K562 (cell line): Measurements from ENCODE around the gene NR6A1. TPM values are rescaled to one million over a fixed set of nuclear protein-coding genes. Genes with fewer than 3 reads are reported as not detected.

Source experiments
- CAMTA2 ChIP-seq: fragments of 250-450 bp; sonication (Bioruptor Pico); conservative IDR thresholded peaks from 2 replicates; pipeline ENCODE4 v1.5.1; 2022
- CBX5 ChIP-seq: IDR thresholded peaks from 2 replicates; pipeline ENCODE4 v1.6.1; 2014; ENCODE audit warnings: low read depth, borderline replicate concordance
- CC2D1A ChIP-seq: fragments of 450-650 bp; IDR thresholded peaks from 2 replicates; pipeline ENCODE4 v1.6.1; 2017; ENCODE audit warnings: mild to moderate bottlenecking
- CREM ChIP-seq: IDR thresholded peaks from 2 replicates; pipeline ENCODE4 v1.6.1; 2014; ENCODE audit warnings: antibody characterized with exemption, low read depth
- CUX1 ChIP-seq: fragments of 200-800 bp; sonication (Bioruptor generic); IDR thresholded peaks from 2 replicates; pipeline ENCODE4 v1.6.1; 2016; ENCODE audit warnings: missing genetic modification characterization, missing compliant biosample characterization
- E2F6 ChIP-seq, 2 experiments: IDR thresholded peaks; 2 replicates each; pipeline ENCODE4 v1.6.1; 2011; ENCODE audit warnings: borderline replicate concordance in 1 of 2, control low read depth in 1 of 2, low read depth in 1 of 2, low read length in 1 of 2, mild to moderate bottlenecking in 1 of 2, mixed read lengths in 1 of 2, moderate library complexity in 1 of 2; ENCODE audit not compliant: insufficient read depth in 1 of 2, insufficient read length in 1 of 2, poor library complexity in 1 of 2, severe bottlenecking in 1 of 2; ENCODE audit errors: extremely low read depth in 1 of 2
- FOXK1 ChIP-seq: sonication (generic); formaldehyde crosslinking; IDR thresholded peaks from 2 replicates; pipeline ENCODE4 v1.8.0; 2022; ENCODE audit warnings: missing genetic modification reagents, mild to moderate bottlenecking, borderline replicate concordance
- GABPB1 ChIP-seq: sonication (generic); formaldehyde crosslinking; IDR thresholded peaks from 2 replicates; pipeline ENCODE4 v1.8.0; 2022; ENCODE audit warnings: mild to moderate bottlenecking, missing genetic modification reagents
- KDM5B ChIP-seq: fragments of 200-600 bp; sonication (generic); IDR thresholded peaks from 2 replicates; pipeline ENCODE4 v1.6.1; 2012; ENCODE audit warnings: low read depth, mild to moderate bottlenecking, moderate library complexity, low read length, control low read depth, inconsistent platforms; ENCODE audit not compliant: insufficient replicate concordance
- KLF10 ChIP-seq: fragments of 250-450 bp; sonication (Bioruptor Pico); IDR thresholded peaks from 2 replicates; pipeline ENCODE4 v1.6.1; 2021; ENCODE audit warnings: matching md5 sums
- MYBL2 ChIP-seq, 2 experiments: fragments of 450-650 bp in 1 of 2; sonication (generic) in 1 of 2; formaldehyde crosslinking in 1 of 2; IDR thresholded peaks; 2 replicates each; pipeline versions ENCODE4 v1.6.1 to v1.8.1; 2017 to 2022; ENCODE audit warnings: borderline replicate concordance in 1 of 2, inconsistent platforms in 1 of 2, low read depth in 1 of 2, mild to moderate bottlenecking in 1 of 2, missing genetic modification reagents in 1 of 2, moderate library complexity in 1 of 2
- NUFIP1 ChIP-seq: fragments of 450-650 bp; IDR thresholded peaks from 2 replicates; pipeline ENCODE4 v1.6.1; 2018; ENCODE audit not compliant: partially characterized antibody
- PCBP2 ChIP-seq: fragments of 200-400 bp; formaldehyde crosslinking; IDR thresholded peaks from 2 replicates; pipeline ENCODE4 v1.6.1; 2018; ENCODE audit warnings: low read length, low read depth, mild to moderate bottlenecking, moderate library complexity; ENCODE audit not compliant: poor library complexity, severe bottlenecking
- PRPF4 ChIP-seq: fragments of 200-400 bp; formaldehyde crosslinking; IDR thresholded peaks from one replicate; pipeline ENCODE4 v1.6.1; 2017; ENCODE audit warnings: low read length, low read depth, mild to moderate bottlenecking; ENCODE audit not compliant: insufficient read depth, poor library complexity, severe bottlenecking
- PURB ChIP-seq: sonication (generic); formaldehyde crosslinking; IDR thresholded peaks from 2 replicates; pipeline ENCODE4 v1.9.0; 2021; ENCODE audit warnings: low read depth, mild to moderate bottlenecking, missing genetic modification reagents
- RB1 ChIP-seq: fragments of 450-650 bp; IDR thresholded peaks from 2 replicates; pipeline ENCODE4 v1.6.1; 2017; ENCODE audit warnings: low read depth, mild to moderate bottlenecking
- ZBED1 ChIP-seq: IDR thresholded peaks from 2 replicates; pipeline ENCODE4 v1.6.1; 2014
- ZBTB49 ChIP-seq: sonication (generic); formaldehyde crosslinking; IDR thresholded peaks from 2 replicates; pipeline ENCODE4 v1.8.0; 2022; ENCODE audit warnings: missing genetic modification reagents, mild to moderate bottlenecking, borderline replicate concordance
- polyA plus RNA-seq, 8 experiments: library from polyadenylated mRNA; depleted of rRNA in 4 of 8; stranded (reverse) in 5 of 8; unstranded in 3 of 8; fragments of >200 nt; fragmentation: Nextera tagmentation in 2 of 8; fragmentation: Illumina TruSeq in 1 of 8; extraction: Ambion mirVana in 2 of 8; extraction: Trizol in 1 of 8; gene quantifications; 2 replicates each; pipeline versions ENCODE4 v1.2.1 to v1.2.3, GENCODE V29; 2011 to 2014; ENCODE audit warnings: inconsistent platforms in 1 of 8, missing spikeins in 1 of 8
- total RNA-seq, 7 experiments: library from RNA; depleted of rRNA in 6 of 7; stranded (reverse); fragments of >200 nt in 6 of 7; fragmentation: Illumina TruSeq in 2 of 7; extraction: Trizol in 2 of 7; gene quantifications; 2 replicates each; pipeline versions ENCODE4 v1.2.1 to v1.2.3, GENCODE V29; 2011 to 2021; ENCODE audit warnings: low replicate concordance in 1 of 7

Gene NR6A1
- total and polyA plus RNA-seq, 9 of the 15 experiments (the other 6 are each of a cell fraction or from before 2014, with no cell fraction given): 9.7 to 55.4 (median 28.3) TPM

GRCh38 chr9:124511891-124512805 lies 259.0 kb downstream of the NR6A1 start (continued):
- TF ChIP-seq E2F6 (IDR thresholded peaks at IDR 0.05; ENCODE audit: borderline replicate concordance in 1 of 2, extremely low read depth in 1 of 2, insufficient read depth in 1 of 2, insufficient read length in 1 of 2, low read depth in 1 of 2, low read length in 1 of 2, poor library complexity in 1 of 2, severe bottlenecking in 1 of 2) (peak; percentile 63 to 79), RB1 (peak; percentile 60; the same call in 1 of the 2 replicates), CBX5 (no peak), MYBL2 (IDR thresholded peaks at IDR 0.05; ENCODE audit: low read depth) (no peak), MYBL2 (CRISPR knock-in tag; IDR thresholded peaks at IDR 0.05; ENCODE audit: borderline replicate concordance) (no peak), CAMTA2 (CRISPR knock-in tag) (no peak), CC2D1A (no peak), FOXK1 (CRISPR knock-in tag) (no peak; the same call in 1 of the 2 replicates), ZBED1 (no peak), GABPB1 (CRISPR knock-in tag) (no peak), CUX1 (no peak), KDM5B (no peak), PCBP2 (no peak), KLF10 (CRISPR knock-in tag) (no peak), PRPF4 (no peak), NUFIP1 (no peak), ZBTB49 (CRISPR knock-in tag) (no peak), CREM (peak; percentile 22; the same call in 1 of the 2 replicates), PURB (no peak)
